Sigmoid colon (tissue), 7 donors: ENCODE data around the gene KCND3. TPM values are rescaled to one million over a fixed set of nuclear protein-coding genes. Genes with fewer than 3 reads are reported as not detected.

Experiments used
- DNase-seq: peaks from one replicate; pipeline ENCODE4 v3.0.0-alpha.2; 2019
- H3K27ac ChIP-seq, 4 donors: fragments of 200-600 bp; sonication (generic); one replicate each; pipeline ENCODE4 v1.5.1; 2016 to 2019; ENCODE audit warnings: mild to moderate bottlenecking in 1 of 4
- H3K27me3 ChIP-seq, 3 donors: fragments of 200-600 bp; sonication (generic); one replicate each; pipeline ENCODE4 v1.5.1; 2019; ENCODE audit warnings: mild to moderate bottlenecking in 1 of 3
- H3K36me3 ChIP-seq, 4 donors: fragments of 200-600 bp; sonication (generic); one replicate each; pipeline ENCODE4 v1.5.1; 2016 to 2019
- H3K4me1 ChIP-seq, 4 donors: fragments of 200-600 bp; sonication (generic); one replicate each; pipeline ENCODE4 v1.5.1; 2017 to 2019
- H3K4me3 ChIP-seq, 4 donors: fragments of 200-600 bp; sonication (generic); one replicate each; pipeline ENCODE4 v1.5.1; 2017 to 2019; ENCODE audit warnings: mild to moderate bottlenecking in 2 of 4, moderate library complexity in 1 of 4
- H3K9me3 ChIP-seq, 4 donors: fragments of 200-600 bp in 3 of 4; sonication (generic) in 3 of 4; one replicate each; pipeline versions ENCODE4 v1.5.1 to v1.6.1; 2013 to 2019
- EP300 ChIP-seq, 4 donors: sonication (generic); formaldehyde crosslinking; IDR thresholded peaks; one replicate each; pipeline ENCODE4 v1.6.1; 2017; ENCODE audit warnings: antibody characterized with exemption in 4 of 4
- POLR2A ChIP-seq, 2 donors: fragments of 450-650 bp; IDR thresholded peaks; one replicate each; pipeline ENCODE4 v1.6.1; 2016; ENCODE audit warnings: antibody characterized with exemption in 2 of 2, mild to moderate bottlenecking in 2 of 2, moderate library complexity in 2 of 2
- POLR2AphosphoS5 ChIP-seq, 4 donors: sonication (generic); formaldehyde crosslinking; IDR thresholded peaks; one replicate each; pipeline ENCODE4 v1.6.1; 2017; ENCODE audit warnings: antibody characterized with exemption in 4 of 4
- WGBS, 2 donors: extraction: QIAGEN DNeasy Blood & Tissue Kit; methylation state at CpG; one replicate each; pipeline ENCODE4 v1.1.7; 2013; 5-methylcytosine and 5-hydroxymethylcytosine counted together
- intact Hi-C: fragments of 100-400 bp; cut with DNase I; formaldehyde crosslinking; loops from one replicate; pipeline ENCODE4 v1.15.1; 2023
- polyA plus RNA-seq, 3 donors: library from polyadenylated mRNA; stranded (reverse); fragments of 200-250 nt; gene quantifications; one replicate each; pipeline ENCODE4 v1.2.3, GENCODE V29; 2013
- total RNA-seq, 4 donors: library from RNA; depleted of rRNA; stranded (reverse); fragments of >200 nt; gene quantifications; one replicate each; pipeline ENCODE4 v1.1.0, GENCODE V29; 2016
- TF ChIP-seq, protein P1 (sequence below), 4 experiments: fragments of 450-650 bp in 3 of 4; fragments of 200-600 bp in 1 of 4; IDR thresholded peaks; one replicate each; pipeline ENCODE4 v1.5.1; 2016 to 2019; ENCODE audit warnings: antibody characterized with exemption in 4 of 4, mild to moderate bottlenecking in 3 of 4, moderate library complexity in 2 of 4
- donor health status: healthy with polysubstance abuse.
- donor health status: Bipolar disorder and iron deficiency.
- donor health status: healthy.

Gene KCND3
- total and polyA plus RNA-seq, 7 donors: 0.23 to 18.3 (median 5.9) TPM

DNA sequence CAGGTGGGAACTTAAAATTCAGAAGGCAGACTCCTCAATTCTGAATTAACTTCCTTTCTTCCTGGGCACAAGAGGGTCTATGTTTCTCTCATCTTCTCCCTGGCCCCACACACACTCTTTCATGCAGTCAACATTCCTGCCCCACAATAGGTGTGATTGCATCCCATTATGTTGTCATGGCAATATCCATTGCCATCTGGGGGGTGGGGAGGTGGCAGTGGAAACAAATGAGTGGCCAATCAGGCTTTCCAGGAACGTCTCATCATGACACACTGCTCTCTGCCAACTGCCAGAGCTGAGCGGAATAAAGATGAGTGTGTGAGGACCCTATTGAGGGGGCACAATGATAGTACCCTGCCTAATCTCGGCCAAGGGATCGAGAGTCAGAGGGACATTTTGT, 80.4 kb downstream of the KCND3 start:
- DNase-seq: peak; percentile 13
- Histone ChIP-seq H3K27me3 (no peaks in the 10 kb centered on the region), H3K4me3 (no peak overlapping the region), H3K27ac (no peak overlapping the region), H3K4me1 (peaks cover 0 to 26% (median 11%) of the 10 kb centered on the region in 4 donors), H3K36me3 (no peaks in the 10 kb centered on the region), H3K9me3 (no peaks in the 10 kb centered on the region)
- 58 to 74% methylated on average over 4 of the region's 4 CpGs for WGBS, 2 donors
- intact Hi-C loops: no loop called here
- TF ChIP-seq, protein P1, sequence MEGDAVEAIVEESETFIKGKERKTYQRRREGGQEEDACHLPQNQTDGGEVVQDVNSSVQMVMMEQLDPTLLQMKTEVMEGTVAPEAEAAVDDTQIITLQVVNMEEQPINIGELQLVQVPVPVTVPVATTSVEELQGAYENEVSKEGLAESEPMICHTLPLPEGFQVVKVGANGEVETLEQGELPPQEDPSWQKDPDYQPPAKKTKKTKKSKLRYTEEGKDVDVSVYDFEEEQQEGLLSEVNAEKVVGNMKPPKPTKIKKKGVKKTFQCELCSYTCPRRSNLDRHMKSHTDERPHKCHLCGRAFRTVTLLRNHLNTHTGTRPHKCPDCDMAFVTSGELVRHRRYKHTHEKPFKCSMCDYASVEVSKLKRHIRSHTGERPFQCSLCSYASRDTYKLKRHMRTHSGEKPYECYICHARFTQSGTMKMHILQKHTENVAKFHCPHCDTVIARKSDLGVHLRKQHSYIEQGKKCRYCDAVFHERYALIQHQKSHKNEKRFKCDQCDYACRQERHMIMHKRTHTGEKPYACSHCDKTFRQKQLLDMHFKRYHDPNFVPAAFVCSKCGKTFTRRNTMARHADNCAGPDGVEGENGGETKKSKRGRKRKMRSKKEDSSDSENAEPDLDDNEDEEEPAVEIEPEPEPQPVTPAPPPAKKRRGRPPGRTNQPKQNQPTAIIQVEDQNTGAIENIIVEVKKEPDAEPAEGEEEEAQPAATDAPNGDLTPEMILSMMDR (IDR thresholded peaks at IDR 0.05): no peak
- TF ChIP-seq POLR2AphosphoS5 (IDR thresholded peaks at IDR 0.05) (no peak), EP300 (IDR thresholded peaks at IDR 0.05) (no peak), POLR2A (IDR thresholded peaks at IDR 0.05) (no peak)

DNA sequence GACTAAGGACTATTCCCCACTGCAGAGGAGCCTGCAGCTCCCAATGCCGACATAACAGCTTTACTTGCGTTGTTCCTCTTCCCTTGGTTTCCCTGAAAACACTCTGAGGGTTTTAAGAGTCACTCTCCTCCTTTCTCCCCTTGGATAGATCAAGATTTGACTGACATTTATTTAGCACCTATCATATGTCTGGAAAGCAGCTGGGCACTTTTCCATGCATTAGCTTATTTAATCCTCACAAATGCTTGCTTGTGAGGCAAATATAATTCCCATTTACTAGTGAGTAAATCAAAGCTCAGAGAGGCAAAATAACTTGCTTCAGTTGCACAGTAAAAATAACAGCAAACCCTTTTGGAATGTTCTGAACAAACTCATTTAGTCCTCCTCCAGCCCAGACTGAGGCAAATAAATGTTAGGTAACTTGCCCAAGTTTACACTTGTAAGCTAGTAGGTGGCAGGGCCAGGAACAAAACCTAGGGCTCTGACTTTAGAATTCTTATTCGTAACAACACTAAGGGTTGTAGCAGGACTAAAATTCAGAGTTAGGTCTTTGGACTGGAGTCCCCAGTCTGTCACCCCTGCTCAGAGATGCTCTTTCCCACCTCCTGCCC, 81.4 kb downstream of the KCND3 start:
- 92 to 94% methylated on average over 3 of the region's 3 CpGs for WGBS, 2 donors
- DNase-seq: peak; percentile 5
- no peaks in the 10 kb centered on the region for H3K36me3 ChIP-seq
- H3K27ac ChIP-seq: no peak overlapping the region
- TF ChIP-seq POLR2A (IDR thresholded peaks at IDR 0.05): no peak
- TF ChIP-seq, protein P1 (IDR thresholded peaks at IDR 0.05): no peak
- H3K27me3 ChIP-seq: no peaks in the 10 kb centered on the region
- peaks cover 0 to 26% (median 14%) of the 10 kb centered on the region in 4 donors for H3K4me1 ChIP-seq
- no peak overlapping the region for H3K4me3 ChIP-seq
- H3K9me3 ChIP-seq: no peaks in the 10 kb centered on the region
- intact Hi-C loops: no loop called here

DNA sequence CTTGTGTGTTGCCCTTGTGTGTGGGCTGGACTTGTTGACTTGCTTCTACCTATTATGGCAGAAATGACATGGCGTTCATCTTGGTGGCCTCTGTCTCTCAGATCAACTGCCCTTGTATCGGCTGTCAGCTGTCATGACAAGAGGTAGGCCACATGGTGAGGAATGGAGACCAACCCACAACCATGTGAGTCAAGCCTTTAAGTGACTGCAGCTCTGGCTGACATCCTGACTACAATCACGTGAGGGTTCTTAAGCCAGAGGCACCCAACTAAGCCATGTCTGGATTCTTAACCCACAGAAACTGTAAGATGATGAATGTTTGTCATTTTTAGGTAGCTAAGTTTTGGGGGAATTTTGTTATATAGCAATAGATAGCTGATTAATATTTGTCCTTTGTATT, 82.1 kb downstream of the KCND3 start:
- Histone ChIP-seq H3K27ac (no peak overlapping the region), H3K27me3 (no peaks in the 10 kb centered on the region), H3K4me3 (no peak overlapping the region), H3K4me1 (peaks cover 0 to 24% (median 14%) of the 10 kb centered on the region in 4 donors), H3K9me3 (no peaks in the 10 kb centered on the region), H3K36me3 (no peaks in the 10 kb centered on the region)
- intact Hi-C loops: no loop called here
- DNase-seq: peak; percentile 14
- 73 to 79% methylated on average over 3 of the region's 3 CpGs for whole genome bisulfite sequencing, 2 donors
- TF ChIP-seq EP300 (IDR thresholded peaks at IDR 0.05) (no peak), POLR2A (IDR thresholded peaks at IDR 0.05) (no peak), POLR2AphosphoS5 (IDR thresholded peaks at IDR 0.05) (no peak)
- TF ChIP-seq, protein P1 (IDR thresholded peaks at IDR 0.05): no peak

DNA sequence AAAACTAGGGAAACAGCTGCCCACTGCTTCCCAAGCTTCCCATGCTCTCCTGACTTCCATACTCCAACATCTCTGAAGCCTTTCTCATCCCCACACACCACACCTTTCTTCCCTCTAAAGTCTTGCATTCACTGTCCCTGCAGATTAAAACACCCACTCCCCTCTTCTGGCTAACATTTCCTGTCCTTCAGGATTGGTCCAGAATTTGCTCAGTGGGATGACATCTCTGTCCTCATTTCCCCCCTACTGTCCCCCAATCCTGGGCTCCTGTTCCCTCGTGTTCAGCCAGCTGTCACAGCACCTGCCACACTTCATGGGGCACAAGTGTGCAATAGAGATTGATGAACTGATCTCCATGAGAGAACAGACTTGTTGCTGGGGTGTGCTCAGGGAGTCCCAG, 82.7 kb downstream of the KCND3 start:
- intact Hi-C loops: no loop called here
- H3K4me3 ChIP-seq: no peak overlapping the region
- no peak overlapping the region for H3K27ac ChIP-seq
- WGBS, 2 donors: 16 to 50% methylated on average over 1 of the region's 1 CpG
- no peaks in the 10 kb centered on the region for H3K27me3 ChIP-seq
- TF ChIP-seq POLR2AphosphoS5 (IDR thresholded peaks at IDR 0.05): no peak
- TF ChIP-seq EP300 (IDR thresholded peaks at IDR 0.05): no peak
- TF ChIP-seq, protein P1 (IDR thresholded peaks at IDR 0.05): no peak
- no peak for TF ChIP-seq POLR2A (IDR thresholded peaks at IDR 0.05)
- no peaks in the 10 kb centered on the region for H3K36me3 ChIP-seq
- peak; percentile 0 for DNase-seq
- H3K9me3 ChIP-seq: no peaks in the 10 kb centered on the region
- peaks cover 0 to 19% (median 14%) of the 10 kb centered on the region in 4 donors for H3K4me1 ChIP-seq

DNA sequence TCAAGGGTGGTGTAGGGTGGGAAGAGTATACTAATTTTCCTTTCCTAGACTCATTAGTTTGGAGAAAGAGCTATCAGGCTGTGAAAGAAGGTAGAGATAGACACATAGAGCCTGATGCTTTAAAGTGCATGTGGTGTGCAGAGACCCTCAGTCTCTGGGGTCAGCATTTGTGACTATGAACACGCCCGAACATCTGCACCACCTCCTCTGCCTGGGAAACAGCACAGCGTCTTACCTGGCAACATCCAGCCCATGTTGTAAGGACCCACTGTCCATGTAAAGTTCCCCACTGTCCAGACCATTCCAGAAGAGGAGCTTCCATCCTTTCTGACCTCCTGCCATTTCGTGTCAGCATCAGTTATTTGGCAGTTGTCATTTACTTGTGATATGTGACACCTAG, 83.4 kb downstream of the KCND3 start:
- H3K27me3 ChIP-seq: no peaks in the 10 kb centered on the region
- no peak overlapping the region for H3K27ac ChIP-seq
- H3K4me3 ChIP-seq: no peak overlapping the region
- TF ChIP-seq POLR2A (IDR thresholded peaks at IDR 0.05) (no peak), POLR2AphosphoS5 (IDR thresholded peaks at IDR 0.05) (no peak), EP300 (IDR thresholded peaks at IDR 0.05) (no peak)
- TF ChIP-seq, protein P1 (IDR thresholded peaks at IDR 0.05): no peak
- no peaks in the 10 kb centered on the region for H3K9me3 ChIP-seq
- intact Hi-C loops: no loop called here
- peaks cover 0 to 18% (median 14%) of the 10 kb centered on the region in 4 donors for H3K4me1 ChIP-seq
- DNase-seq: peak; percentile 28
- no peaks in the 10 kb centered on the region for H3K36me3 ChIP-seq
- WGBS, 2 donors: 74 to 78% methylated on average over 4 of the region's 4 CpGs
